RWPE1 (cell line): ENCODE data around the gene EXOSC5.

Experiments
- CTCF ChIA-PET: fragments of 350-600 bp; sonication (Branson Sonifier 250); formaldehyde crosslinking; extraction: SDS; loops from one replicate; lab custom pipeline; 2021; lab: Yijun Ruan, JAX
- POLR2A ChIA-PET: fragments of 400-600 bp; formaldehyde crosslinking; extraction: SDS; loops from one replicate; lab custom pipeline; 2020; ENCODE audit warnings: antibody characterized with exemption; ENCODE audit not compliant: low non-redundant PET; lab: Yijun Ruan, JAX
- DNase-seq: peaks from one replicate; pipeline ENCODE4 v3.0.0; 2012; ENCODE audit warnings: low spot score
- H3K27ac ChIP-seq: fragments of 450-650 bp; 2 replicates; pipeline ENCODE4 v1.5.1; 2017
- CTCF ChIP-seq: fragments of 450-650 bp; conservative IDR thresholded peaks from 2 replicates; pipeline ENCODE4 v1.5.1; 2017; ENCODE audit warnings: low read depth, mild to moderate bottlenecking

The EXOSC5 gene

GRCh38 chr19:41414461-41414860 lies 17.3 kb upstream of the EXOSC5 start:
- no peak for DNase-seq
- POLR2A ChIA-PET = no interaction called here
- H3K27ac ChIP-seq = no peak overlapping the region
- CTCF ChIA-PET = no interaction called here
- no peak for TF ChIP-seq CTCF

GRCh38 chr19:41413947-41414346 lies 16.8 kb upstream of the EXOSC5 start:
- ChIA-PET POLR2A (no interaction called here), CTCF (no interaction called here)
- H3K27ac ChIP-seq = no peak overlapping the region
- no peak for TF ChIP-seq CTCF
- DNase-seq = no peak

- TF ChIP-seq CTCF = no peak
- POLR2A ChIA-PET = no interaction called here
- CTCF ChIA-PET = no interaction called here
These were observed 15.8 kb upstream of the EXOSC5 start for GRCh38 chr19:41412953-41413352.

GRCh38 chr19:41411968-41412265 lies 14.8 kb upstream of the EXOSC5 start:
- ChIA-PET POLR2A (no interaction called here), CTCF (no interaction called here)
- DNase-seq = no peak
- H3K27ac ChIP-seq = peak overlapping the region; percentile 79
- no peak for TF ChIP-seq CTCF

More at GRCh38 chr19:41412953-41413352, 15.8 kb upstream of the EXOSC5 start:
- H3K27ac ChIP-seq = peak overlapping the region; percentile 79
- DNase-seq = no peak

- no peak for TF ChIP-seq CTCF
- ChIA-PET CTCF (no interaction called here), POLR2A (no interaction called here)
- DNase-seq = no peak
- peak overlapping the region; percentile 79 for H3K27ac ChIP-seq
These were observed 14.2 kb upstream of the EXOSC5 start for GRCh38 chr19:41411100-41411967.

GRCh38 chr19:41410336-41411054 lies 13.3 kb upstream of the EXOSC5 start:
- CTCF ChIA-PET = no interaction called here
- POLR2A ChIA-PET = no interaction called here
- H3K27ac ChIP-seq = peak overlapping the region; percentile 79
- no peak for TF ChIP-seq CTCF
- DNase-seq = no peak
